Measurements from ENCODE around the gene CASP6.
A peak's percentile ranks its signal among the peaks of the same experiment; 100 is the strongest.

CASP6 gene

GRCh38 chr4:109702950-109703663 is at the start of gene CASP6:
TSS of gene CASP6 (minus strand) at chr4:109703445. CDS start at chr4:109703395, 50 bp downstream.
- peak; percentile 60 for DNase-seq

GRCh38 chr4:109752525-109752924 is 49.3 kb upstream of the CASP6 start:
- no peak for DNase-seq

GRCh38 chr4:109751852-109752251 is 48.6 kb upstream of the CASP6 start:
- no peak for DNase-seq

- no peak for DNase-seq
These were observed 47.5 kb upstream of the CASP6 start for GRCh38 chr4:109750652-109751244.

- DNase-seq = no peak
These were observed 46.3 kb upstream of the CASP6 start for GRCh38 chr4:109749388-109750082.

- DNase-seq = no peak
These were observed 44.9 kb upstream of the CASP6 start for GRCh38 chr4:109748114-109748513.

GRCh38 chr4:109746728-109747127 is 43.5 kb upstream of the CASP6 start:
- DNase-seq = no peak

GRCh38 chr4:109745830-109746229 is 42.6 kb upstream of the CASP6 start:
- no peak for DNase-seq

GRCh38 chr4:109739547-109739946 is 36.3 kb upstream of the CASP6 start:
- DNase-seq = no peak

GRCh38 chr4:109738104-109738872 is 35.0 kb upstream of the CASP6 start:
- DNase-seq = no peak

- DNase-seq = no peak
These were observed 32.5 kb upstream of the CASP6 start for GRCh38 chr4:109735566-109736365.

- no peak for DNase-seq
These were observed 30.5 kb upstream of the CASP6 start for GRCh38 chr4:109733728-109734127.

GRCh38 chr4:109730619-109731545 is 27.6 kb upstream of the CASP6 start:
- no peak for DNase-seq

GRCh38 chr4:109729718-109730618 is 26.7 kb upstream of the CASP6 start, which contains the start of gene PLA2G12A:
TSS of gene PLA2G12A (minus strand) at chr4:109730070. CDS start at chr4:109729809, 261 bp downstream.
- peak; percentile 27 for DNase-seq

GRCh38 chr4:109729117-109729717 is 26.0 kb upstream of the CASP6 start:
- no peak for DNase-seq

- no peak for DNase-seq
These were observed 25.1 kb upstream of the CASP6 start for GRCh38 chr4:109728385-109728784.

- DNase-seq = no peak
These were observed 19.9 kb upstream of the CASP6 start for GRCh38 chr4:109723110-109723509.

GRCh38 chr4:109722357-109722756 is 19.1 kb upstream of the CASP6 start:
- no peak for DNase-seq

- no peak for DNase-seq
These were observed 17.8 kb upstream of the CASP6 start for GRCh38 chr4:109721033-109721432.

- no peak for DNase-seq
These were observed 16.4 kb upstream of the CASP6 start for GRCh38 chr4:109719604-109720003.
